NCI-H2196 (cell line): ENCODE measurements around the gene CADPS2.

Experiments used
- DNase-seq: peaks from one replicate; lab custom pipeline; 2025; ENCODE audit not compliant: unreplicated experiment; lab: John Stamatoyannopoulos, UW

CADPS2 gene

GRCh38 chr7:122467661-122468449 is 418.4 kb downstream of the CADPS2 start:
- DNase-seq = no peak

GRCh38 chr7:122465296-122465695 is 421.0 kb downstream of the CADPS2 start:
- DNase-seq = no peak

GRCh38 chr7:122463631-122464030 is 422.6 kb downstream of the CADPS2 start:
- DNase-seq = no peak

GRCh38 chr7:122460936-122461335 is 425.3 kb downstream of the CADPS2 start:
- DNase-seq = no peak

GRCh38 chr7:122457969-122458368 is 428.3 kb downstream of the CADPS2 start:
- DNase-seq = no peak

GRCh38 chr7:122457325-122457724 is 428.9 kb downstream of the CADPS2 start:
- no peak for DNase-seq

- DNase-seq = no peak
Measured at GRCh38 chr7:122454776-122455507, 431.3 kb downstream of the CADPS2 start.

- no peak for DNase-seq
Measured at GRCh38 chr7:122453432-122453831, 432.8 kb downstream of the CADPS2 start.

- no peak for DNase-seq
Measured at GRCh38 chr7:122448893-122449589, 437.2 kb downstream of the CADPS2 start.

- DNase-seq = no peak
Measured at GRCh38 chr7:122442929-122443328, 443.3 kb downstream of the CADPS2 start.

- no peak for DNase-seq
Measured at GRCh38 chr7:122438492-122438891, 447.8 kb downstream of the CADPS2 start.

GRCh38 chr7:122438006-122438405 is 448.3 kb downstream of the CADPS2 start:
- DNase-seq = no peak

- DNase-seq = no peak
Measured at GRCh38 chr7:122433765-122434164, 452.5 kb downstream of the CADPS2 start.

- DNase-seq = no peak
Measured at GRCh38 chr7:122430710-122431109, 455.6 kb downstream of the CADPS2 start.

GRCh38 chr7:122429926-122430325 is 456.3 kb downstream of the CADPS2 start:
- DNase-seq = no peak

- no peak for DNase-seq
Measured at GRCh38 chr7:122425731-122426130, 460.5 kb downstream of the CADPS2 start.

GRCh38 chr7:122423591-122423990 is 462.7 kb downstream of the CADPS2 start:
- DNase-seq = no peak

- DNase-seq = no peak
Measured at GRCh38 chr7:122416336-122416735, 469.9 kb downstream of the CADPS2 start.

GRCh38 chr7:122415510-122415909 is 470.8 kb downstream of the CADPS2 start:
- DNase-seq = no peak

- no peak for DNase-seq
Measured at GRCh38 chr7:122413339-122413738, 472.9 kb downstream of the CADPS2 start.

GRCh38 chr7:122412883-122413282 is 473.4 kb downstream of the CADPS2 start:
- no peak for DNase-seq

- DNase-seq = no peak
Measured at GRCh38 chr7:122412441-122412840, 473.8 kb downstream of the CADPS2 start.
